Measurements from ENCODE around the gene TMC6.

GRCh38 chr17:78075545-78075944 lies 53.0 kb downstream of the TMC6 start:
- TF ChIP-seq POLR2A (IDR thresholded peaks at IDR 0.05; ENCODE audit: low read depth) (no peak), POLR2AphosphoS5 (IDR thresholded peaks at IDR 0.05) (no peak), CTCF (IDR thresholded peaks at IDR 0.05) (no peak), EP300 (IDR thresholded peaks at IDR 0.05) (no peak)

All from esophagus muscularis mucosa (tissue), 4 donors.